Lower leg skin (tissue), 3 donors: Measurements from ENCODE around the gene CPA1.

Experiments
- POLR2A ChIP-seq, 2 donors: fragments of 450-650 bp; IDR thresholded peaks; one replicate each; pipeline ENCODE4 v1.6.1; 2016 to 2017; ENCODE audit warnings: antibody characterized with exemption in 2 of 2, mild to moderate bottlenecking in 1 of 2, moderate library complexity in 1 of 2
- TF ChIP-seq, protein P1 (sequence below), 3 donors: fragments of 450-650 bp; IDR thresholded peaks; one replicate each; pipeline ENCODE4 v1.5.1; 2016; ENCODE audit warnings: antibody characterized with exemption in 3 of 3, mild to moderate bottlenecking in 3 of 3, moderate library complexity in 2 of 3

DNA sequence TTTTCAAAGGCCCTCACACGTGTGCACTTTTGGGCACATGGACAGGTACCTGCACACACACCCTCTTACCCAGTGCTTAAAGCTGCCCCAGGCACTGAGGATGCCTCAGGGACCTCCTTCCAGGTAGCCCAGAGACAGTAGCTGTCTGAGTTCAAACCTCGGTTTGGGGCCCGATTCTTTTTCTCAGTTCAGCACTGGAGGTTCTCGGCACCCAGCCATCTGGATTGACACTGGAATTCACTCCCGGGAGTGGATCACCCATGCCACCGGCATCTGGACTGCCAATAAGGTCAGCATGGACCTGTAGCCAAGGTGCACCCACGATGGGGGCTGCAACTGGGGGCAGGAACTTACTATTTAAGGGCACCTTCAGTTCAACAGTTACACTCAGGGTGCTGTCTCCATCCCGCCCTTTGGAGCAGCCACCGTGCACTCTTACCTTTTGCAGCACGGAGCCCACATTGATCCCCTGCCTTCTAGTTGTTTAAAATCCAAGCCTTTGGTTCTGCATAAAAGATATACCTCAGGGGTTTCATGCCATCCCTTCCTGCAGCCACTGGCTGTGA is 18.0 kb upstream of the CPA1 start:
- TF ChIP-seq POLR2A (IDR thresholded peaks at IDR 0.05), result no peak
- TF ChIP-seq, protein P1, sequence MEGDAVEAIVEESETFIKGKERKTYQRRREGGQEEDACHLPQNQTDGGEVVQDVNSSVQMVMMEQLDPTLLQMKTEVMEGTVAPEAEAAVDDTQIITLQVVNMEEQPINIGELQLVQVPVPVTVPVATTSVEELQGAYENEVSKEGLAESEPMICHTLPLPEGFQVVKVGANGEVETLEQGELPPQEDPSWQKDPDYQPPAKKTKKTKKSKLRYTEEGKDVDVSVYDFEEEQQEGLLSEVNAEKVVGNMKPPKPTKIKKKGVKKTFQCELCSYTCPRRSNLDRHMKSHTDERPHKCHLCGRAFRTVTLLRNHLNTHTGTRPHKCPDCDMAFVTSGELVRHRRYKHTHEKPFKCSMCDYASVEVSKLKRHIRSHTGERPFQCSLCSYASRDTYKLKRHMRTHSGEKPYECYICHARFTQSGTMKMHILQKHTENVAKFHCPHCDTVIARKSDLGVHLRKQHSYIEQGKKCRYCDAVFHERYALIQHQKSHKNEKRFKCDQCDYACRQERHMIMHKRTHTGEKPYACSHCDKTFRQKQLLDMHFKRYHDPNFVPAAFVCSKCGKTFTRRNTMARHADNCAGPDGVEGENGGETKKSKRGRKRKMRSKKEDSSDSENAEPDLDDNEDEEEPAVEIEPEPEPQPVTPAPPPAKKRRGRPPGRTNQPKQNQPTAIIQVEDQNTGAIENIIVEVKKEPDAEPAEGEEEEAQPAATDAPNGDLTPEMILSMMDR (IDR thresholded peaks at IDR 0.05), result no peak
